ENCODE results near the gene OR5L2. TPM values are rescaled to one million over a fixed set of nuclear protein-coding genes. Genes with fewer than 3 reads are reported as not detected.

The OR5L2 gene
- polyA plus RNA-seq = not detected in 3 replicates
- not detected for polyA plus RNA-seq (2011; ENCODE audit: low read depth)
- not detected in 2 replicates for polyA plus RNA-seq (2011; cell fraction: cytosol; rRNA removed)
- not detected in 2 replicates for polyA plus RNA-seq (2011; cell fraction: nucleus; rRNA removed)
- polyA plus RNA-seq (2012; ENCODE audit: low replicate concordance) = not detected in 2 replicates
- polyA minus RNA-seq = not detected in 3 replicates
- polyA minus RNA-seq (2011; cell fraction: cytosol; rRNA and poly(A)+ RNA removed) = not detected
- polyA minus RNA-seq (2011; cell fraction: nucleus; rRNA and poly(A)+ RNA removed) = not detected in 2 replicates

DNA sequence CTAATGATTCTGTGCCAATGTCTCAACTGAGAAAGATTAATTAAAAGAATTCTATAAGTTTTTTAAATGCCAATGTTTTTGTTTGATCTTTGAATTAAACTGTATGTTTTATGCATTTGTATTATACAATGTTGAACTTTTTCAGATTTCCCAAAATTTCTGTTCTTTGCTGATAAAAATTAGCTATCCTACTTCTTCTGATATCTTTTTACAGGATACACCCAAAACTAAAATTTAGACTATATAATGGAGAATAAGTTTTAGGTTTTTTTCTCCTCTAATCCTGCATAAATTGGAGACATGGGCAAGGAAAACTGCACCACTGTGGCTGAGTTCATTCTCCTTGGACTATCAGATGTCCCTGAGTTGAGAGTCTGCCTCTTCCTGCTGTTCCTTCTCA, at the start of gene OR5L2:
Gene OR5L2 (plus strand): TSS at position 301 of the 400 bp plus-strand sequence. CDS start 0 bp downstream, at position 301.
- Histone ChIP-seq H3K4me2 (ENCODE audit: control insufficient read depth, extremely low read depth, insufficient read depth, low read depth, low read length) (no peak within 1 kb of the TSS), H3K27me3 (ENCODE audit: control insufficient read depth, extremely low read depth, insufficient read depth, low read length) (no peaks in the 10 kb centered on the region), H3K9me1 (ENCODE audit: control insufficient read depth, extremely low read depth, insufficient read depth, low read length) (no peaks in the 10 kb centered on the region), H3K27ac (ENCODE audit: control insufficient read depth, insufficient read depth, low read length) (no peak within 1 kb of the TSS), H3K4me1 (ENCODE audit: control insufficient read depth, extremely low read depth, insufficient read depth, low read length) (no peaks in the 10 kb centered on the region), H3K4me3 (ENCODE audit: control insufficient read depth in 2 of 3, extremely low read depth in 1 of 3, insufficient read depth in 2 of 3, low read depth in 1 of 3, low read length in 3 of 3) (no peak within 1 kb of the TSS), H3K9ac (ENCODE audit: control insufficient read depth, extremely low read depth, insufficient read depth, low read length) (no peak within 1 kb of the TSS), H2AFZ (ENCODE audit: control insufficient read depth, low read length) (no peak within 1 kb of the TSS), H3K79me2 (ENCODE audit: control insufficient read depth, insufficient read depth, low read length) (no peaks in the 10 kb centered on the region), H4K20me1 (ENCODE audit: control insufficient read depth, extremely low read depth, insufficient read depth, low read length) (no peaks in the 10 kb centered on the region), H3K9me3 (ENCODE audit: control insufficient read depth, low read depth, low read length) (no peaks in the 10 kb centered on the region), H3K36me3 (ENCODE audit: control insufficient read depth in 2 of 2, extremely low read depth in 1 of 2, insufficient read depth in 2 of 2, low read length in 2 of 2) (no peaks in the 10 kb centered on the region)
- TF ChIP-seq CTCF (optimal IDR thresholded peaks at IDR 0.05 in 1 of 3, IDR thresholded peaks at IDR 0.05 in 1 of 3, conservative IDR thresholded peaks at IDR 0.05 in 1 of 3; ENCODE audit: extremely low read depth in 1 of 3, insufficient read depth in 2 of 3, low read length in 3 of 3) (no peak), EZH2 (IDR thresholded peaks at IDR 0.05; ENCODE audit: low read length) (no peak)
- no peak for FAIRE-seq
- dilution Hi-C loops (cut with MboI; ENCODE audit: extremely low pct_ligation_motif_present, low sequenced_read_pairs) = no loop called here
- no peak for DNase-seq (ENCODE audit: low read depth, low spot score)

- no peak for FAIRE-seq
- dilution Hi-C loops (cut with MboI; ENCODE audit: extremely low pct_ligation_motif_present, low sequenced_read_pairs) = no loop called here
These were observed 35.4 kb upstream of the OR5L2 start for GRCh38 chr11:55791606-55792005.

More at GRCh38 chr11:55791606-55792005, 35.4 kb upstream of the OR5L2 start:
- Histone ChIP-seq H3K4me1 (ENCODE audit: control insufficient read depth, extremely low read depth, insufficient read depth, low read length) (no peaks in the 10 kb centered on the region), H3K9ac (ENCODE audit: control insufficient read depth, extremely low read depth, insufficient read depth, low read length) (no peak overlapping the region), H3K36me3 (ENCODE audit: control insufficient read depth in 2 of 2, extremely low read depth in 1 of 2, insufficient read depth in 2 of 2, low read length in 2 of 2) (no peaks in the 10 kb centered on the region), H2AFZ (ENCODE audit: control insufficient read depth, low read length) (no peak overlapping the region), H4K20me1 (ENCODE audit: control insufficient read depth, extremely low read depth, insufficient read depth, low read length) (no peaks in the 10 kb centered on the region), H3K4me2 (ENCODE audit: control insufficient read depth, extremely low read depth, insufficient read depth, low read depth, low read length) (no peak overlapping the region), H3K27ac (ENCODE audit: control insufficient read depth, insufficient read depth, low read length) (no peak overlapping the region), H3K27me3 (ENCODE audit: control insufficient read depth, extremely low read depth, insufficient read depth, low read length) (no peaks in the 10 kb centered on the region), H3K79me2 (ENCODE audit: control insufficient read depth, insufficient read depth, low read length) (no peaks in the 10 kb centered on the region), H3K9me3 (ENCODE audit: control insufficient read depth, low read depth, low read length) (peaks cover 2% of the 10 kb centered on the region), H3K4me3 (ENCODE audit: control insufficient read depth in 2 of 3, extremely low read depth in 1 of 3, insufficient read depth in 2 of 3, low read depth in 1 of 3, low read length in 3 of 3) (no peak overlapping the region), H3K9me1 (ENCODE audit: control insufficient read depth, extremely low read depth, insufficient read depth, low read length) (no peaks in the 10 kb centered on the region)
- no peak for TF ChIP-seq EZH2 (IDR thresholded peaks at IDR 0.05; ENCODE audit: low read length)
- no peak for TF ChIP-seq CTCF (optimal IDR thresholded peaks at IDR 0.05 in 1 of 3, IDR thresholded peaks at IDR 0.05 in 1 of 3, conservative IDR thresholded peaks at IDR 0.05 in 1 of 3; ENCODE audit: extremely low read depth in 1 of 3, insufficient read depth in 2 of 3, low read length in 3 of 3)
- no peak for DNase-seq (ENCODE audit: low read depth, low spot score)
